GM18507 (cell line): ENCODE data around the gene ITPKB.

Experiments
- DNase-seq: peaks from one replicate; pipeline ENCODE4 v3.0.0; 2011; ENCODE audit warnings: low read depth; ENCODE audit not compliant: insufficient read length; ENCODE audit errors: extremely low spot score
- FAIRE-seq: peaks from 2 replicates; lab custom pipeline; 2011; peaks lifted over from hg19 to GRCh38; lab: Jason Lieb, UNC

The ITPKB gene

GRCh38 chr1:226677027-226678020 lies 61.8 kb downstream of the ITPKB start:
- FAIRE-seq: peak; percentile 72
- no peak for DNase-seq

- DNase-seq (no peak), FAIRE-seq (peak; percentile 48)
Observed at GRCh38 chr1:226676381-226676780, 62.7 kb downstream of the ITPKB start.

- DNase-seq: no peak
- peak; percentile 38 for FAIRE-seq
Observed at GRCh38 chr1:226675715-226676357, 63.2 kb downstream of the ITPKB start.

- DNase-seq (peak; percentile 68), FAIRE-seq (peak; percentile 88)
Observed at GRCh38 chr1:226674892-226675714, 64.0 kb downstream of the ITPKB start.

- FAIRE-seq: no peak
Observed at GRCh38 chr1:226672339-226672762, 66.7 kb downstream of the ITPKB start.

GRCh38 chr1:226671277-226671676 lies 67.8 kb downstream of the ITPKB start:
- no peak for DNase-seq
- FAIRE-seq: no peak

More at GRCh38 chr1:226672339-226672762, 66.7 kb downstream of the ITPKB start:
- no peak for DNase-seq

GRCh38 chr1:226670073-226670472 lies 69.0 kb downstream of the ITPKB start:
- DNase-seq: no peak
- FAIRE-seq: no peak

GRCh38 chr1:226668173-226668560 lies 70.9 kb downstream of the ITPKB start:
- no peak for FAIRE-seq
- no peak for DNase-seq

- FAIRE-seq (no peak), DNase-seq (no peak)
Observed at GRCh38 chr1:226666692-226667091, 72.4 kb downstream of the ITPKB start.

- no peak for FAIRE-seq
Observed at GRCh38 chr1:226666164-226666506, 72.9 kb downstream of the ITPKB start.

GRCh38 chr1:226665505-226666163 lies 73.4 kb downstream of the ITPKB start:
- FAIRE-seq: no peak

More at GRCh38 chr1:226666164-226666506, 72.9 kb downstream of the ITPKB start:
- no peak for DNase-seq

GRCh38 chr1:226664413-226665101 lies 74.5 kb downstream of the ITPKB start:
- no peak for DNase-seq
- no peak for FAIRE-seq

More at GRCh38 chr1:226665505-226666163, 73.4 kb downstream of the ITPKB start:
- DNase-seq: no peak

- no peak for DNase-seq
- peak; percentile 12 for FAIRE-seq
Observed at GRCh38 chr1:226663327-226663704, 75.8 kb downstream of the ITPKB start.

- DNase-seq (peak; percentile 81), FAIRE-seq (peak; percentile 100)
Observed at GRCh38 chr1:226662642-226663326, 76.3 kb downstream of the ITPKB start.

GRCh38 chr1:226661965-226662364 lies 77.1 kb downstream of the ITPKB start:
- FAIRE-seq: no peak
- no peak for DNase-seq

GRCh38 chr1:226661271-226661670 lies 77.8 kb downstream of the ITPKB start:
- no peak for DNase-seq
- no peak for FAIRE-seq

GRCh38 chr1:226660410-226661182 lies 78.5 kb downstream of the ITPKB start:
- FAIRE-seq (peak; percentile 15), DNase-seq (no peak)
